Measurements from ENCODE around the gene PRKAG1.

DNA sequence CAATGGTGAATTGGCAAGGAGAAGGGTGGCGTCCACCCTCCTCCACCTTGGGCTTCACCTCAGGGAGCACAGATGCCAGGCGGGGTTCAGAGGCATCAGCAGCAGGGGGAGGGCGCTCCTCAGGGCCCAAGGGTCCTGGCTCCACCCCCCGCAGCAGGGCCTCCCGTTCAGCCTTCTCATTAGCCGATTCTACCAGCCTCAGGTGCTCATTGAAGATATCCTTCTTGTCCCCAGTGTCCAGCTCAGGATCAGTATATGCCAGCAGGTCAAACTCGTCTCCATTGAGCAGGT is 19.3 kb upstream of the PRKAG1 start:
- TF ChIP-seq, protein P1, sequence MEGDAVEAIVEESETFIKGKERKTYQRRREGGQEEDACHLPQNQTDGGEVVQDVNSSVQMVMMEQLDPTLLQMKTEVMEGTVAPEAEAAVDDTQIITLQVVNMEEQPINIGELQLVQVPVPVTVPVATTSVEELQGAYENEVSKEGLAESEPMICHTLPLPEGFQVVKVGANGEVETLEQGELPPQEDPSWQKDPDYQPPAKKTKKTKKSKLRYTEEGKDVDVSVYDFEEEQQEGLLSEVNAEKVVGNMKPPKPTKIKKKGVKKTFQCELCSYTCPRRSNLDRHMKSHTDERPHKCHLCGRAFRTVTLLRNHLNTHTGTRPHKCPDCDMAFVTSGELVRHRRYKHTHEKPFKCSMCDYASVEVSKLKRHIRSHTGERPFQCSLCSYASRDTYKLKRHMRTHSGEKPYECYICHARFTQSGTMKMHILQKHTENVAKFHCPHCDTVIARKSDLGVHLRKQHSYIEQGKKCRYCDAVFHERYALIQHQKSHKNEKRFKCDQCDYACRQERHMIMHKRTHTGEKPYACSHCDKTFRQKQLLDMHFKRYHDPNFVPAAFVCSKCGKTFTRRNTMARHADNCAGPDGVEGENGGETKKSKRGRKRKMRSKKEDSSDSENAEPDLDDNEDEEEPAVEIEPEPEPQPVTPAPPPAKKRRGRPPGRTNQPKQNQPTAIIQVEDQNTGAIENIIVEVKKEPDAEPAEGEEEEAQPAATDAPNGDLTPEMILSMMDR (IDR thresholded peaks at IDR 0.05), result no peak
- TF ChIP-seq EZH2 (IDR thresholded peaks at IDR 0.05; ENCODE audit: borderline replicate concordance, insufficient read depth, low read depth, low read length, poor library complexity, severe bottlenecking), result no peak

All from B cell (primary cell).